ENCODE results near the gene CPS1. TPM values are rescaled to one million over a fixed set of nuclear protein-coding genes. Genes with fewer than 3 reads are reported as not detected.

Gene CPS1
- total RNA-seq, 2 donors from 2014 or later: 0.63 to 0.67 TPM

GRCh38 chr2:210592726-210593125, 36.3 kb downstream of the CPS1 start:
- DNase-seq (no peak), ATAC-seq (no peak)
- Mint-ChIP-seq H3K4me3 (no peak overlapping the region), H3K27me3 (no peaks in the 10 kb centered on the region), H3K36me3 (ENCODE audit: low read depth) (no peaks in the 10 kb centered on the region), H3K27ac (no peak overlapping the region), H3K4me1 (no peaks in the 10 kb centered on the region)
- H3K9me3 ChIP-seq (ENCODE audit: control insufficient read depth, low read length, poor library complexity, severe bottlenecking): no peaks in the 10 kb centered on the region

- Mint-ChIP-seq H3K4me1 (no peaks in the 10 kb centered on the region), H3K4me3 (no peak overlapping the region), H3K36me3 (ENCODE audit: low read depth) (no peaks in the 10 kb centered on the region), H3K27ac (no peak overlapping the region), H3K27me3 (no peaks in the 10 kb centered on the region)
- ATAC-seq (no peak), DNase-seq (no peak)
- no peaks in the 10 kb centered on the region for H3K9me3 ChIP-seq (ENCODE audit: control insufficient read depth, low read length, poor library complexity, severe bottlenecking)
Measured at GRCh38 chr2:210593166-210593565, 36.8 kb downstream of the CPS1 start.

- Mint-ChIP-seq H3K27me3 (no peaks in the 10 kb centered on the region), H3K4me3 (no peak overlapping the region), H3K4me1 (no peaks in the 10 kb centered on the region), H3K36me3 (ENCODE audit: low read depth) (peaks cover 2% of the 10 kb centered on the region), H3K27ac (no peak overlapping the region)
- ATAC-seq (no peak), DNase-seq (no peak)
- no peaks in the 10 kb centered on the region for H3K9me3 ChIP-seq (ENCODE audit: control insufficient read depth, low read length, poor library complexity, severe bottlenecking)
Measured at GRCh38 chr2:210598219-210598618, 41.8 kb downstream of the CPS1 start.

- ATAC-seq: no peak
- no peaks in the 10 kb centered on the region for H3K27me3 Mint-ChIP-seq
- no peak overlapping the region for H3K4me3 Mint-ChIP-seq
- H3K36me3 Mint-ChIP-seq (ENCODE audit: low read depth): peaks cover 2% of the 10 kb centered on the region
- no peaks in the 10 kb centered on the region for H3K9me3 ChIP-seq (ENCODE audit: control insufficient read depth, low read length, poor library complexity, severe bottlenecking)
- no peaks in the 10 kb centered on the region for H3K4me1 Mint-ChIP-seq
- DNase-seq: no peak
- H3K27ac Mint-ChIP-seq: no peak overlapping the region
Measured at GRCh38 chr2:210599476-210599875, 43.1 kb downstream of the CPS1 start.

- no peaks in the 10 kb centered on the region for H3K9me3 ChIP-seq (ENCODE audit: control insufficient read depth, low read length, poor library complexity, severe bottlenecking)
- no peaks in the 10 kb centered on the region for H3K27me3 Mint-ChIP-seq
Measured at GRCh38 chr2:210604666-210605065, 48.3 kb downstream of the CPS1 start.

DNA sequence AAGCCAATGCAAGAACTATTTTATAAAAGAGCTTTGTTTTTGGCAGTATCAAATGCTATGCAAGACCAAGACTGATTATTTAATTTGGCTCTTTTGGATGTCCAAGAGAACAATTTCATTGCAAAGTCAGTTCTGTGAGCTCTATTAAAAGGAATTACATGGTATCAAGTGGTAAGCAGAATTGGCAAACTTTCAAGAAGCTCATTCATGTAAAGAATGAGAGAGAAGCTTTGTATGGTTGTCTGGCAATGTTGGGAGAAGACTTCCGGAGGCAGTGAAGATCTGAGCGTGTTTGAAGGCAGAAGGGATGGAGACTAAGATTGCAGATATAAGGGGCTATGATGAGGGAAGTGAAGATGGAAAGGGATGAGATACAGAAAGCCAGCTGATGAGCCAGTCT, 49.6 kb downstream of the CPS1 start:
- Mint-ChIP-seq H3K27ac (no peak overlapping the region), H3K4me3 (no peak overlapping the region), H3K4me1 (no peaks in the 10 kb centered on the region), H3K27me3 (no peaks in the 10 kb centered on the region), H3K36me3 (ENCODE audit: low read depth) (no peaks in the 10 kb centered on the region)
- H3K9me3 ChIP-seq (ENCODE audit: control insufficient read depth, low read length, poor library complexity, severe bottlenecking): no peaks in the 10 kb centered on the region
- ATAC-seq: no peak
- DNase-seq: no peak

More at GRCh38 chr2:210604666-210605065, 48.3 kb downstream of the CPS1 start:
- ATAC-seq (no peak), DNase-seq (no peak)
- no peak overlapping the region for H3K27ac Mint-ChIP-seq
- no peak overlapping the region for H3K4me3 Mint-ChIP-seq
- no peaks in the 10 kb centered on the region for H3K36me3 Mint-ChIP-seq (ENCODE audit: low read depth)
- no peaks in the 10 kb centered on the region for H3K4me1 Mint-ChIP-seq

DNA sequence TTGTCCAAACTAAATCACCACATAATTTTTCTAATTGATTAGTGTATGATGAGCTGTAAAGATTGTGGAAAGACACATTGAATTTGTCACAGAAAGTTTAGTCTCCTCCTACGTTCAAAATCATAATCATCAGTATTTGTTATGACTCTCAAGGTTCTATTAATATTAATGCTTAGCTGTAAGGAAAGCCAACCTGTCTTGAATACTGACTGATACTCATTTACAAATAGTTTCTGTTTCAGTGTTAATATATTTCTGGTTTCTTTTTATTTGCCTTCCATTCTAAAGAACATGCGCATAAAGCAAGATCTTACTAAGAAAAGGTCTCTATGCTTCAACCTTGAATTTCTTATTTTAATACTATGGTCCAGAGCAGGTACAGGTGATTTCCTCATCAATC, 55.1 kb downstream of the CPS1 start:
- no peaks in the 10 kb centered on the region for H3K9me3 ChIP-seq (ENCODE audit: control insufficient read depth, low read length, poor library complexity, severe bottlenecking)
- ATAC-seq (no peak), DNase-seq (no peak)
- no peak overlapping the region for H3K4me3 Mint-ChIP-seq
- no peaks in the 10 kb centered on the region for H3K36me3 Mint-ChIP-seq (ENCODE audit: low read depth)
- no peaks in the 10 kb centered on the region for H3K4me1 Mint-ChIP-seq
- H3K27ac Mint-ChIP-seq: no peak overlapping the region
- no peaks in the 10 kb centered on the region for H3K27me3 Mint-ChIP-seq

- no peaks in the 10 kb centered on the region for H3K9me3 ChIP-seq (ENCODE audit: control insufficient read depth, low read length, poor library complexity, severe bottlenecking)
- H3K27ac Mint-ChIP-seq: no peak overlapping the region
- no peak overlapping the region for H3K4me3 Mint-ChIP-seq
- H3K36me3 Mint-ChIP-seq (ENCODE audit: low read depth): no peaks in the 10 kb centered on the region
- no peak for DNase-seq
- H3K4me1 Mint-ChIP-seq: no peaks in the 10 kb centered on the region
- no peak for ATAC-seq
- H3K27me3 Mint-ChIP-seq: no peaks in the 10 kb centered on the region
Measured at GRCh38 chr2:210616074-210616473, 59.7 kb downstream of the CPS1 start.

DNA sequence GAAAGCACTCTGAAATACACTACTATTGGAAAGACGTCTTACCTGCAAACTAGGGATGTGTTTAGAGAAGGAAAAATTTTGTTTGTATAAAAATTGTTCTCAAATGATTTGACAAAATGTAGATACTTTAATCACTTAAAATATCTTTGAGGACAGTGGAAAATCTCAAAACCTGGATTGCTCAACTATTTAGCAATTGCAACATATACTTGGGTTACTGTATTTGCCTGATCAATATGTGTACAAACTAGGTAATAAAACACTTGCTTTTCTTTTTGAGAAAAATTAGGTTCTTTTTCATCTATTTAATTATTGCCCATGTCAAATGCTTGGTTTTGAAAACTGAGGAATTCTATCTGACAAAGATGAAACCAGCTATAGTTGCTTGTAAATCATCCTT, 60.9 kb downstream of the CPS1 start:
- Mint-ChIP-seq H3K27ac (no peak overlapping the region), H3K4me1 (no peaks in the 10 kb centered on the region), H3K27me3 (no peaks in the 10 kb centered on the region), H3K36me3 (ENCODE audit: low read depth) (no peaks in the 10 kb centered on the region), H3K4me3 (no peak overlapping the region)
- DNase-seq: no peak
- no peak for ATAC-seq
- no peaks in the 10 kb centered on the region for H3K9me3 ChIP-seq (ENCODE audit: control insufficient read depth, low read length, poor library complexity, severe bottlenecking)

DNA sequence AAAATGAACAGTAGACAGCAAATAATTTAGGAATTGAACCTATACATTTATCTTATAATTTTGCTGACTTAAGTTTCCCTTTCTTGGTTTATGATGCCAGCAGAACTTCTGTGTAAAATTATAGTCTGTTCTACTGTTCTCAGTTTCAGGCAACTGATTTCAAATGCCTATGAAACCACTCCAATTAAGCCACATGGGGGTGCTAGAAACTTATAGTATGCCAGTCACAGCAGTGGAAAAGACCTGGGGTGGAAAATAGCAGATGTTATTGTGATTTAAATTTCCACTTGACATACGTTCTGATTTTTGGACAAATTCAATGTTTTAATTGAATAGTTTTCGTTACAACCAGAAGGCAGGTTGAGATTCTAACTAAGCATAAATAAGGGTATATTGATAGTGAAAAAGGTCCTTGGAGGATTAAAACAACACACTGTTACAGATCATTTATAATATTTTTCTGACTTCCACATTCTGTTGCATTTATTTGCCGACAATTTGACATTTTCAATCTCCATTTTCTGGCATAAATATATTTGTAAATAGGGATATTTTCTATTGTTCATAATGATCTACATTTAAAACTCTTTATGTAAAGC, 61.4 kb downstream of the CPS1 start:
- no peak for ATAC-seq
- no peaks in the 10 kb centered on the region for H3K9me3 ChIP-seq (ENCODE audit: control insufficient read depth, low read length, poor library complexity, severe bottlenecking)
- no peaks in the 10 kb centered on the region for H3K27me3 Mint-ChIP-seq
- no peaks in the 10 kb centered on the region for H3K36me3 Mint-ChIP-seq (ENCODE audit: low read depth)
- no peak overlapping the region for H3K27ac Mint-ChIP-seq
- H3K4me3 Mint-ChIP-seq: no peak overlapping the region
- H3K4me1 Mint-ChIP-seq: no peaks in the 10 kb centered on the region
- no peak for DNase-seq

DNA sequence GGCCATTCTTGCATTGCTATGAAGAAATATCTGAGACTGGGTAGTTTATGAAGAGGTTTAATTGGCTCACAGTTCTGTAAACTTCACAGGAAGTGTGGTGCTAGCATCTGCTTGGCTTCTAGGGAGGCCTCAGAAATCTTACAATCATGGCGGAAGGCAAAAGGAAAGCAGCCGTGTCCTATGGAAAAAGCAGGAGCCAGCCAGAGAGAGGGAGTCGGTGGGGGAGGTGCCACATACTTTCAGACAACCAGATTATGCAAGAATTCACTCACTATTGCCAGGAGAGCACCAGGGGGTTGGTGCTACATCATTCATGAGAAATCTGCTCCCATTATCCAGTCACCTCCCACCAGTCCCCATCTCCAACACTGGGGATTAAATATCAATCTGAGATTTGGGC, 64.1 kb downstream of the CPS1 start:
- DNase-seq (no peak), ATAC-seq (no peak)
- H3K9me3 ChIP-seq (ENCODE audit: control insufficient read depth, low read length, poor library complexity, severe bottlenecking): no peaks in the 10 kb centered on the region
- no peaks in the 10 kb centered on the region for H3K4me1 Mint-ChIP-seq
- no peak overlapping the region for H3K4me3 Mint-ChIP-seq
- no peaks in the 10 kb centered on the region for H3K27me3 Mint-ChIP-seq
- H3K27ac Mint-ChIP-seq: no peak overlapping the region
- no peaks in the 10 kb centered on the region for H3K36me3 Mint-ChIP-seq (ENCODE audit: low read depth)

DNA sequence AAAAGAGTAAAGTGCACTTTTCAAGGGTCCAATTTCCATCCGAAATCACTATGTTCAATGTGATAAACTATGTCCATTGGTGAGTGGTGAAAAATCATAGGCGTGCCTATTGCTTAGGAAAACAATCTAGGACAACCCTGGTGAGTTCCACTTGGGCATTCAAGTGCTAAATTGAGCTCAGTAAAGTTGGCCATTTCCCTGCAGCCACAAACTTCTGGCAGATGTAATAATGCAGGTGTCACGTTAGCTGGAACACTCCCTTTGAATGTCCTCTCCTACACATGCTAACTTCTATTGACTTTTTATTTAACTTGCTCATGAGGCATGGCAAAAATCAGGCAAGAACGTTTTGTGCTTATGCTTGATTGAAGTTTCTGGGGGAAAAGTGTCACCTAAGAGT, 67.1 kb downstream of the CPS1 start:
- Mint-ChIP-seq H3K36me3 (ENCODE audit: low read depth) (no peaks in the 10 kb centered on the region), H3K27me3 (no peaks in the 10 kb centered on the region), H3K4me3 (no peak overlapping the region), H3K27ac (no peak overlapping the region), H3K4me1 (no peaks in the 10 kb centered on the region)
- no peak for ATAC-seq
- H3K9me3 ChIP-seq (ENCODE audit: control insufficient read depth, low read length, poor library complexity, severe bottlenecking): no peaks in the 10 kb centered on the region
- no peak for DNase-seq

- H3K4me1 Mint-ChIP-seq: no peaks in the 10 kb centered on the region
- DNase-seq (no peak), ATAC-seq (no peak)
- no peak overlapping the region for H3K27ac Mint-ChIP-seq
- H3K27me3 Mint-ChIP-seq: no peaks in the 10 kb centered on the region
- no peaks in the 10 kb centered on the region for H3K36me3 Mint-ChIP-seq (ENCODE audit: low read depth)
- no peaks in the 10 kb centered on the region for H3K9me3 ChIP-seq (ENCODE audit: control insufficient read depth, low read length, poor library complexity, severe bottlenecking)
- H3K4me3 Mint-ChIP-seq: no peak overlapping the region
Measured at GRCh38 chr2:210626849-210627248, 70.5 kb downstream of the CPS1 start.

GRCh38 chr2:210630873-210631560, 74.6 kb downstream of the CPS1 start:
- Mint-ChIP-seq H3K4me3 (no peak overlapping the region), H3K36me3 (ENCODE audit: low read depth) (no peaks in the 10 kb centered on the region), H3K4me1 (no peaks in the 10 kb centered on the region), H3K27ac (no peak overlapping the region), H3K27me3 (no peaks in the 10 kb centered on the region)
- DNase-seq (no peak), ATAC-seq (no peak)
- no peaks in the 10 kb centered on the region for H3K9me3 ChIP-seq (ENCODE audit: control insufficient read depth, low read length, poor library complexity, severe bottlenecking)
